HG02642 (cell line): ENCODE data around the gene ASPDH.
"Not testable (repeated sequence)": the region's sequence is repeated elsewhere in the genome, so short reads cannot be mapped to it uniquely, and the experiment has no call there.

Experiments used
- ATAC-seq: cut with Tn5 transposase; IDR thresholded peaks from one replicate; pipeline ENCODE4 v1.9.1; 2021; ENCODE audit warnings: mild to moderate bottlenecking; ENCODE audit not compliant: unreplicated experiment, poor library complexity

ASPDH gene

GRCh38 chr19:50548191-50549058, 34.7 kb upstream of the ASPDH start:
- ATAC-seq: no peak

DNA sequence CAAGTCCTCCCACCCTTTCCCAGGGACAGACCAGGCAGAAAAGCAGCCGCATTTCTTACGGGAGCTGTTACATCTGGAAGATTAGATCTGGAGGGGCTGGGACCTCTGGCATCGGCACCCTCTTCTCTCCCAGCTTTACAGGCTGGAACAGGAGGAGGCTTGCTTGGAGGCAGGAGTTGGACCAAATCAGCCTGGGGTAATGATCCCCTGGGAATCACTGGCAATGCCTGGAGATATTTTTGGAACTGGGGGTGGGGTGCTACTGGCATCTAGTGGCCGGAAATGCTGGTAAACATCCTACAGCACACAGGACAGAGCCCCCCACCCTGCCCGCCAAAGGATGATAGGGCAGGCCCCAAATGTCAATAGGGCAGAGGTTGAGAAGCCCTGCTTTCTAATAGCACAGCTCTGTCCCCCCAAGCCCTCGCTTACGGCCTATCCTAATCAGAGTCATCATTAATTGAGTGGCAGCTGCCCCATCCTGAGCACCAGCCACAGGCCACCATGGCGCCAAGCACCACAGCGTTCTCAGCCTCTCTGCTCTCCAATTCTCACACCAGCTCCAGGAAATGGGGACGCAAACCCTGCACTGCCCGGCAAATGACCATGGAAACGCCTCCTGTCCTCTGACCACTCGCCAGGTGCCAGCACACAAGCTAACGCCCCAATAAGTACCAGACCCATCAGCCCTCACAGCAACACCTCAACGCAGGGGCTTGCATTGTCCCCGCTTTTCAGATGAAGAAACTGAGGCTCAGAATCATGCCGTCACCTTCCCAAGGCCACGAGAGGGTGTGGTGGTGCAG, 33.9 kb upstream of the ASPDH start:
- ATAC-seq: no peak

DNA sequence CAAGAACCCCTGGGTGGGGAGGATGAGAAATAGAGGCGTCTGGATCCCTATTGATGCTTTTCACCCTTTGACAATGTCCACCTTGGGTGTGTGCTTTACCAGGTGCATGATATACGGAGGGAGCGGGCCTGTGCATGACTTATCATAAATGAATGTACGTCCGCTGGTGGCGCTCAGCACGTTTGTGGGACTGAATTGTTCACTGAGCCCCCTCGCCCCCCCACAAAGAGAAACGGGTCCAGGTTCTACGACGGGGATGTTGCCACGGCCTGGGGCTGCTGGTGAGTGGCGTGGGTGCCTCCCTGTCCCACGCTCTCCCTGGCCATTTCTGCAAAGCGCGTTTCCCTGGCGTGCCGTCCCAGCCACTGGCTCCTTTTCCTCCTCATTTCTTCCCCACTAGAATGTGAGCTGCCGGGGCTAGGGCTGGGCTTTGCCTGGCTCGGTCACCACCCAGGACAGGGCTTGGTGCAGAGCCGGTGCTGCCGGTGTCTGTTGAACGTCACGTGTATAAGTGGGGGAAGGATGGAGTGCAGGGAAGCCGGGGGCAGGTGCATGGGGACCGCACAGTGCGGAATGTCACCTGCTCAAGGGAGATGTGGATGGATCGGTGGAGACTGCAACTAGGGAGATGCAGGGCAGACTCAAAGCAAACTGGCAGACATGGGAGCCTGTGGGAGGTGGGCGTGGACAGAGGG, 33.0 kb upstream of the ASPDH start:
- no peak for ATAC-seq

DNA sequence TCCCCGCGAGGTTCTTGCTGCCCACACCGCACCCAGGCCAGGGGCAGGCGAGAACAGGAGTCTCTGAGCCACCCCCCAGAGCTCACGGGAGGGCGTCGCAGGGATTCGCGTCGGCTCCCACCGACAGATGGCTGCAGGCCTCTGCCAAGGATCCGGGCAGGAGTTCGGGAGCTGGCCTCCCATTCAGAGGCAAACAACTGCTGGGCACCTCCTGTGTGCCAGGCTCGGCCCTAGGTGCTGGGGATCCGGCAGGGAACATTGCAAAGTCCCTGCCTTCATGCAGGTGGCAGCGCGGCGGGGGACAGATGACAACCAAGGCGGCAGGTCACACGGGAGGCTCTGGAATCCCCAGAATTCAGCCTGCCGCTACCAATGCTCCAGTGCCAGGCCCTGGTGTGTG, 29.2 kb upstream of the ASPDH start:
- no peak for ATAC-seq

GRCh38 chr19:50537769-50538230, 24.1 kb upstream of the ASPDH start:
- no peak for ATAC-seq

GRCh38 chr19:50537306-50537685, 23.6 kb upstream of the ASPDH start:
- ATAC-seq: no peak

DNA sequence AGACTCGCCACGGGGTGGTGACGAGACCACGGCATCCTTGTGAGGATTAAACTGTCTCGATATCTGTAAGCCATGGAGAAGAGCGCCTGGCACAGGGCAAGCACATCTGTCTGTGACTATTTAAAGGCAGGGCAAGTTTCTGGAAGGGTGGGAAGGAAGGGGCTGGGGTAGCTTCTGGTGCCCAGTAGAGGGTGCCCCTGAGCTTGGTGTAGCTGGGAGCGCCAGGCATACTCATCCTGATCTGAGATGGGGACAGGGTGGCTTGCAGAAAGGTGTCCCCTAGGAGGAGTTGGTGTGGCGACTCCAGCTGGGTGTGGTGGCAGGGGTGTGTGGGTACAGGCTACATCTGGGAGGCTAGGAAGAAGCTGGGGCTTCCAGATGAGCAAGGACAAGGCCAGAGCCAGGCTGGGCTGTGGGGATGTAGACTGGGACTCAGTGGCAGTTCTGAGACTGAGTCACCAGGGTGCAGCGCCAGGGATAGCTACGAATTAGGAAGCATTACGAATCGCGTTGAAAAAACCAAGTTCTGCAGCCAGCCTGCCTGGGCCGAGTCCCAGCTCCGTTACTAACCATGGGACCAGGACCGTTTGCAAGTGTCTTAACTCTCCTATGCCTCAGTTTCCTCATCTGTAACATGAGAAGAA, 23.1 kb upstream of the ASPDH start:
- no peak for ATAC-seq

DNA sequence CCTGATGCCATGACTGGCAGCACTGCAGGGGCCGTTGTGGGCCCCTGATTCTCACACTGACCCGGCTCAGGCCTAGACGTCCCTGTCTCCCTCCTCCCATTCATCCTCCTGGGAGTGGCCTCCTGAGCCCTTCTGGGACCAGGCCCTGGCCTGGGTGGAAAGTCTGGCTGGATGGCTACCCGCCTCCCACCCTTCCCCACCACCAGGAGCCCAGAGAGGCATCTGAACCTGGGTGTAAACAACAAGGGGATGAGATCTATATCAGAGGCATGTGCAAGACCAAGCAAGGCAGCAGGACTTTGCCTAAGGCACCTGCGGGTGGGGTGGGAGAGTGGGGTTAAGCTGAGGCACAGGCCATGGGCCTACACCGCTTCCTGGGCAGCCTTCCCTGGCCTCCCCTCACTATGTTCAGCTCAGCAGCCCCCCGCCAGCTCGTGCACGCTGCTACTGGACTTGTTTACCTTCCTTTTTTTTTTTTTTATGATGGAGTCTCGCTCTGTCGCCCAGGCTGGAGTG, 22.0 kb upstream of the ASPDH start:
- ATAC-seq: no peak

- no peak for ATAC-seq
Observed at GRCh38 chr19:50534478-50534877, 20.8 kb upstream of the ASPDH start.

- ATAC-seq: no peak
Observed at GRCh38 chr19:50532952-50533351, 19.2 kb upstream of the ASPDH start.

- ATAC-seq: no peak
Observed at GRCh38 chr19:50531171-50531612, 17.5 kb upstream of the ASPDH start.

- not testable (repeated sequence) for ATAC-seq
Observed at GRCh38 chr19:50528052-50528451, 14.3 kb upstream of the ASPDH start.

DNA sequence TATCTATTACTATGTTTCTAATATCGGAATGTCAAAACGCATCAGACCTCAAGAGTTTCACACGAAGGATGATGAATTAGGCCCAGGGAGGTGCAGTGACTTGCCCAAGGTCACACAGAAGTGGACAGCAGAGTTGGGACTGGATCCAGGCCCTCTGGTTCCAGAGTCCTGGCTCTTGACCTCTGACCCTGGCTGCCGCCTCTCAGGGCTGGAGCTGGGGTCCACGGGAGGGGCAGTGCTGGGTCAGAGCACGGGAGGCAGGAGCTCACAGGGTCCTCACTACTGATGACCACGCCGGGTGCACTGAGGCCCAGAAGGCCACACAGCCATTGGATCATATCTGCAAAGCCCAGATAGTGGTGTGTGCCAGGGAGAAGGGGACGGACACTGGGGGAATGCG, 9.2 kb upstream of the ASPDH start:
- no peak for ATAC-seq

DNA sequence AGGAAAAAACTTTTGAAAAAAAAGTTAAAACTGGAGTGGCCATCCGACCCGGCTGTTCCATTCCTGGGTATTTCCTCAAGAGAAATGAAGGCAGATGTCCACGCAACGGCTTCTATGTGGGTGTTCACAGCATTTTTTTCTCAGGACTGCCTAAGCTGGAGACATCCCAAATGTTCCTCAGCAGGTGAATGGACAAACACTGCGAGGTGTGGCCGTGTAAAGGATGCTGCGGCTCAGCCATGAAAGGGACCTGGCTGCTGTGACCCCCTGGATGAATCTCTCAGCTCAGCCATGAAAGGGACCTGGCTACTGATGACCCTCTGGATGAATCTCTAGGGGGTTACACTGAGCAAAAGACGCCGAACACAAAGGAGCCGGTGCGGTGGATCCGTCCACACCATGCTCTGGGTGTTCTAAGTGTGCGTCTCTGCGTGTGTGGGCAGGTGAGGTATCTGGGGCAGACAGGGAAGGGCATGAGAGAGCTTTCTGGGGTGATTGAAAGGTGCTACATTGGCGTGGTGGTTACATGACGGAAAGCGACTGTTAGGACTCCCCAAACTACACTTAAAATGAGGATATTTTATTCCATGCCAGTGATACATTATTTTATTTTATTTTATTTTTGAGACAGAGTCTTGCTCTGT, 7.2 kb upstream of the ASPDH start:
- no peak for ATAC-seq

DNA sequence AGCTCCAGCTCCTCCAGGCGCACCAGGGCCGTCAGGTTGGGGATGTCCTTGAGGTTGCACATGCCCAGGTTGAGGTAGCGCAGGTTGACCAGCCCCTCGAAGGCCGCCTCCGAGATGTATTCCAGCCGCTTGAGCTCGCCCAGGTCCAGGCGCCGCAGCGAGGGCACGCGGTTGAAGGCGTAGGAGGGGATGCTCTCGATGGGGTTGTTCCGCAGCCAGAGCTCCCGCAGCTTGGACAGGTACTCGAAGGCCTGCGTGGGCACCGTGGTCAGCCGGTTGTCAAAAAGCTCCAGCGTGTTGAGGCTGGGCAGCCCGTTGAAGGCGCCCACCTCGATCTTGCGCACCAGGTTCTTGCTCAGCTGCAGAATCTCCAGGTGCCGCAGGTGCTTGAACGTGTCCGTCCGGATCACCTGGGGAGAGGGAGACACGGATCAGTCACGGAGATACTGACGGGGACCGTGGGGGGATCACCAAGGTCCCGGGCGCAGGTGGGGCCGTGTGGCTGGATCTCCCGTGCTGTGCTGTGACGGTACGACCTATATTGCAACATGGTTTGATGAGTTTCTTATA, 5.4 kb upstream of the ASPDH start:
- no peak for ATAC-seq

- no peak for ATAC-seq
Observed at GRCh38 chr19:50518091-50519005, 4.6 kb upstream of the ASPDH start.

- no peak for ATAC-seq
Observed at GRCh38 chr19:50517704-50518075, 4.0 kb upstream of the ASPDH start.

- no peak for ATAC-seq
Observed at GRCh38 chr19:50516964-50517703, 3.4 kb upstream of the ASPDH start.
